ENCODE measurements around the gene MTFR2. TPM values are rescaled to one million over a fixed set of nuclear protein-coding genes. Genes with fewer than 3 reads are reported as not detected.

The MTFR2 gene
- polyA plus RNA-seq, 1 of the 3 experiments (the other 2 are of a cell fraction) = 7.4 TPM

GRCh38 chr6:136282906-136283305, 32.8 kb upstream of the MTFR2 start:
- H3K4me2 ChIP-seq = no peak overlapping the region
- CTCF ChIA-PET = interaction anchor here (2.3 to 2.8 kb wide), 2 partner anchors 35 to 268 kb away, joined by 5 to 12 read pairs; partner anchors contain the start of gene MAP7

DNA sequence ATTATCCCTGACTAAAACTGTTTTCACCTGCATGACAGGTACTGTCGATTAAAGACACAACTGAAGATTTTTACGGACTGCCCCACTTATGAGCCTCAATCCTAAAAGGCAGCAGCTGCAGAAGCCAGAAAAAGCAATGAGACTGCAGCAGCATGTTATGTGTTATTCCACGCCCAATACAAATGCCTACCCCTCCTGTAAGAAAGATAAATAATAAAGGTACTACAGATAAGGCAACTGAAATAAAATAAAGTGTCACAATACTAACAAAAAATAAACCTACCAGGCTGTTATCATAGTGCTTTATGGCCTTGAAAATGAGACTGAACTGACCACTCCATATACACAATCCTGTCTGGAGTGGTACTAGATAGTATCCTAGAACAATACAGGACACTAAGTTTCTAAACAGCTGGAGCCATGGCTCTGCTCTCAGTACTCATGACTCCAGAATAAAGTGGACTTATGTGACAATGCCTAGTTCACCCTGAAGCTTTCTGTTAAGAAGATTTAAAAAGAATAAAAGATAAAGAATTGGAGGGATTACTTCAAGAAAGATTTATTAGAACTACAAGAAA, 30.0 kb upstream of the MTFR2 start:
- ChIA-PET POLR2A (interaction anchor here (1.3 kb wide), 1 partner anchor 10 kb away, joined by 4 read pairs; the partner anchor contains the start of gene BCLAF1), CTCF (interaction anchor here (0.7 to 1.6 kb wide), 4 partner anchors 10 to 54 kb away, joined by 3 to 4 read pairs (median 3); partner anchors contain the start of gene BCLAF1)
- no peak overlapping the region for H3K4me2 ChIP-seq
- H3K79me2 ChIP-seq (ENCODE audit: insufficient read depth) = peaks cover 98% of the 10 kb centered on the region
- no peak for DNase-seq
- no peaks in the 10 kb centered on the region for H3K9me2 ChIP-seq
- H3F3A ChIP-seq (replicated peaks; ENCODE audit: insufficient read depth) = peaks cover 27% of the 10 kb centered on the region
- peaks cover 55 to 57% of the 10 kb centered on the region in 2 experiments for H3K36me3 ChIP-seq (replicated peaks in 1 of 2; ENCODE audit: control insufficient read depth in 1 of 2, insufficient read depth in 2 of 2, low read length in 1 of 2)
- no peaks in the 10 kb centered on the region; the same call in 1 of the 2 replicates for H3K9me3 ChIP-seq
- H3K9ac ChIP-seq = no peak overlapping the region
- H2AFZ ChIP-seq (ENCODE audit: low read depth) = no peak overlapping the region
- no peak overlapping the region for H3K27ac ChIP-seq (ENCODE audit: low read depth in 2 of 2, low read length in 1 of 2)
- no peak overlapping the region for H3K4me3 ChIP-seq (ENCODE audit: low read depth in 2 of 2, low read length in 1 of 2)
- H3K4me1 ChIP-seq (ENCODE audit: control insufficient read depth in 1 of 2, insufficient read depth in 2 of 2, low read depth in 1 of 2, low read length in 1 of 2) = peaks cover 10 to 17% of the 10 kb centered on the region in 2 experiments; a peak in 3 of 4 replicates
- TF ChIP-seq FOXJ3 (CRISPR knock-in tag; IDR thresholded peaks at IDR 0.05) (no peak), PBX3 (IDR thresholded peaks at IDR 0.05) (no peak), TEAD4 (IDR thresholded peaks at IDR 0.05; ENCODE audit: borderline replicate concordance, insufficient read depth) (no peak), TAF1 (IDR thresholded peaks at IDR 0.05; ENCODE audit: borderline replicate concordance, low read depth, low read length) (no peak)
- TF ChIP-seq, protein P1, sequence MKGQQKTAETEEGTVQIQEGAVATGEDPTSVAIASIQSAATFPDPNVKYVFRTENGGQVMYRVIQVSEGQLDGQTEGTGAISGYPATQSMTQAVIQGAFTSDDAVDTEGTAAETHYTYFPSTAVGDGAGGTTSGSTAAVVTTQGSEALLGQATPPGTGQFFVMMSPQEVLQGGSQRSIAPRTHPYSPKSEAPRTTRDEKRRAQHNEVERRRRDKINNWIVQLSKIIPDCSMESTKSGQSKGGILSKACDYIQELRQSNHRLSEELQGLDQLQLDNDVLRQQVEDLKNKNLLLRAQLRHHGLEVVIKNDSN (IDR thresholded peaks at IDR 0.05; ENCODE audit: borderline replicate concordance, low read depth) = no peak
- TF ChIP-seq, protein P2, sequence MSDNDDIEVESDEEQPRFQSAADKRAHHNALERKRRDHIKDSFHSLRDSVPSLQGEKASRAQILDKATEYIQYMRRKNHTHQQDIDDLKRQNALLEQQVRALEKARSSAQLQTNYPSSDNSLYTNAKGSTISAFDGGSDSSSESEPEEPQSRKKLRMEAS (IDR thresholded peaks at IDR 0.05; ENCODE audit: low read depth) = no peak
- H4K20me1 ChIP-seq (ENCODE audit: insufficient read depth) = peaks cover 86% of the 10 kb centered on the region
- H3K27me3 ChIP-seq (ENCODE audit: insufficient read depth) = no peaks in the 10 kb centered on the region
- 100% methylated on average over 3 of the region's 3 CpGs for WGBS (ENCODE audit: low lambda C conversion rate)

More at GRCh38 chr6:136282906-136283305, 32.8 kb upstream of the MTFR2 start:
- WGBS (ENCODE audit: low lambda C conversion rate) = 95% methylated on average over 4 of the region's 4 CpGs
- Histone ChIP-seq H3K4me1 (ENCODE audit: control insufficient read depth in 1 of 2, insufficient read depth in 2 of 2, low read depth in 1 of 2, low read length in 1 of 2) (peaks cover 6 to 17% of the 10 kb centered on the region in 2 experiments; a peak in 3 of 4 replicates), H4K20me1 (ENCODE audit: insufficient read depth) (peaks cover 93% of the 10 kb centered on the region), H3F3A (replicated peaks; ENCODE audit: insufficient read depth) (peaks cover 14% of the 10 kb centered on the region), H3K9me2 (no peaks in the 10 kb centered on the region), H2AFZ (ENCODE audit: low read depth) (no peak overlapping the region), H3K27ac (ENCODE audit: low read depth in 2 of 2, low read length in 1 of 2) (no peak overlapping the region), H3K9me3 (no peaks in the 10 kb centered on the region; the same call in 1 of the 2 replicates), H3K36me3 (replicated peaks in 1 of 2; ENCODE audit: control insufficient read depth in 1 of 2, insufficient read depth in 2 of 2, low read length in 1 of 2) (peaks cover 40% of the 10 kb centered on the region in 2 experiments), H3K9ac (no peak overlapping the region), H3K79me2 (ENCODE audit: insufficient read depth) (peaks cover 100% of the 10 kb centered on the region), H3K4me3 (ENCODE audit: low read depth in 2 of 2, low read length in 1 of 2) (no peak overlapping the region), H3K27me3 (ENCODE audit: insufficient read depth) (no peaks in the 10 kb centered on the region)
- DNase-seq = no peak
- TF ChIP-seq, protein P2 (IDR thresholded peaks at IDR 0.05; ENCODE audit: low read depth) = no peak
- no peak for TF ChIP-seq FOSL2 (IDR thresholded peaks at IDR 0.05; ENCODE audit: borderline replicate concordance, low read depth)
- TF ChIP-seq POLR2AphosphoS5 (IDR thresholded peaks at IDR 0.05; ENCODE audit: low read depth, low read length) = no peak
- TF ChIP-seq MXI1 (IDR thresholded peaks at IDR 0.05; ENCODE audit: low read depth, low read length) = no peak
- TF ChIP-seq FOXM1 (IDR thresholded peaks at IDR 0.05; ENCODE audit: low read depth) = no peak
- no peak for TF ChIP-seq TEAD4 (IDR thresholded peaks at IDR 0.05; ENCODE audit: borderline replicate concordance, insufficient read depth)
- no peak for TF ChIP-seq TAF1 (IDR thresholded peaks at IDR 0.05; ENCODE audit: borderline replicate concordance, low read depth, low read length)
- no peak for TF ChIP-seq RFX5 (IDR thresholded peaks at IDR 0.05; ENCODE audit: low read length)
- TF ChIP-seq ELF1 (IDR thresholded peaks at IDR 0.05) = no peak
- POLR2A ChIA-PET = no interaction called here
